Measurements from ENCODE around the gene GRIK3. TPM values are rescaled to one million over a fixed set of nuclear protein-coding genes. Genes with fewer than 3 reads are reported as not detected.

The GRIK3 gene
- polyA plus RNA-seq, 1 donor (not counting 4 experiments of a cell fraction or from before 2014, with no cell fraction given): not detected

DNA sequence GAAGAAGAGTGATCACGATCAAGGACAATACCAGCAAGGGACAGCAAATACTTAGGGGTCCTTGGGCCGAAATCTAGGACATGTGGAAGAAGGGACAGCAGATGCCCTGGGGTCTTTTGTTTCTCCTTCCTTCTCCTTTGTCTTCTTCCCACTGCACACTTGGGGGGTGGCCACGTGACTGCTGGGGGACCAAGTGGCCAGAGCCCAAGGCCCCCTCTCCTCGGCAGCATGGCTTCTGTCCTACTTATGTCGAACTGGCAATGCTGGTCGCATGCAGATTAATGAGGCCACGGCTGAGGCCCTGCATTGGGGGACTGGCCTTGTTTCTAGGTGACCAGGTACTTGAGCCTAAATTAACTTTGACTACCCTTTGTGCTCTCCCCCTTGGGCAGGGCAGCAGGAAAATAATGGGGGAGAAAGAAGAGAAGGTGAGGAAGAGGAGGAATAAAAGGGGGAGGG, 83.0 kb downstream of the GRIK3 start:
- Histone ChIP-seq H3K9me1 (ENCODE audit: control insufficient read depth, extremely low read depth, insufficient read depth, low read length) (no peaks in the 10 kb centered on the region), H3K79me2 (ENCODE audit: control insufficient read depth, insufficient read depth, low read length) (no peaks in the 10 kb centered on the region), H3K9ac (ENCODE audit: control insufficient read depth, extremely low read depth, insufficient read depth, low read length) (no peak overlapping the region), H3K4me2 (ENCODE audit: control insufficient read depth, extremely low read depth, insufficient read depth, low read depth, low read length) (no peak overlapping the region), H3K4me3 (ENCODE audit: control insufficient read depth in 2 of 3, extremely low read depth in 1 of 3, insufficient read depth in 2 of 3, low read depth in 1 of 3, low read length in 3 of 3) (no peak overlapping the region), H3K27me3 (ENCODE audit: control insufficient read depth, extremely low read depth, insufficient read depth, low read length) (no peaks in the 10 kb centered on the region), H3K4me1 (ENCODE audit: control insufficient read depth, extremely low read depth, insufficient read depth, low read length) (no peaks in the 10 kb centered on the region), H3K9me3 (ENCODE audit: control insufficient read depth, low read depth, low read length) (no peaks in the 10 kb centered on the region), H2AFZ (ENCODE audit: control insufficient read depth, low read length) (no peak overlapping the region), H4K20me1 (ENCODE audit: control insufficient read depth, extremely low read depth, insufficient read depth, low read length) (no peaks in the 10 kb centered on the region), H3K27ac (ENCODE audit: control insufficient read depth, insufficient read depth, low read length) (no peak overlapping the region), H3K36me3 (ENCODE audit: control insufficient read depth in 2 of 2, extremely low read depth in 1 of 2, insufficient read depth in 2 of 2, low read length in 2 of 2) (no peaks in the 10 kb centered on the region)
- no peak for FAIRE-seq
- TF ChIP-seq EZH2 (IDR thresholded peaks at IDR 0.05; ENCODE audit: low read length): no peak
- TF ChIP-seq CTCF (optimal IDR thresholded peaks at IDR 0.05 in 1 of 3, IDR thresholded peaks at IDR 0.05 in 1 of 3, conservative IDR thresholded peaks at IDR 0.05 in 1 of 3; ENCODE audit: extremely low read depth in 1 of 3, insufficient read depth in 2 of 3, low read length in 3 of 3): no peak
- DNase-seq (ENCODE audit: low read depth, low spot score): no peak
- dilution Hi-C loops (cut with MboI; ENCODE audit: extremely low pct_ligation_motif_present, low sequenced_read_pairs): no loop called here

GRCh38 chr1:36950604-36951291, 83.6 kb downstream of the GRIK3 start:
- Histone ChIP-seq H3K27ac (ENCODE audit: control insufficient read depth, insufficient read depth, low read length) (no peak overlapping the region), H3K4me2 (ENCODE audit: control insufficient read depth, extremely low read depth, insufficient read depth, low read depth, low read length) (no peak overlapping the region), H3K9ac (ENCODE audit: control insufficient read depth, extremely low read depth, insufficient read depth, low read length) (no peak overlapping the region), H4K20me1 (ENCODE audit: control insufficient read depth, extremely low read depth, insufficient read depth, low read length) (no peaks in the 10 kb centered on the region), H3K36me3 (ENCODE audit: control insufficient read depth in 2 of 2, extremely low read depth in 1 of 2, insufficient read depth in 2 of 2, low read length in 2 of 2) (no peaks in the 10 kb centered on the region), H3K4me3 (ENCODE audit: control insufficient read depth in 2 of 3, extremely low read depth in 1 of 3, insufficient read depth in 2 of 3, low read depth in 1 of 3, low read length in 3 of 3) (no peak overlapping the region), H3K79me2 (ENCODE audit: control insufficient read depth, insufficient read depth, low read length) (no peaks in the 10 kb centered on the region), H2AFZ (ENCODE audit: control insufficient read depth, low read length) (no peak overlapping the region), H3K9me1 (ENCODE audit: control insufficient read depth, extremely low read depth, insufficient read depth, low read length) (no peaks in the 10 kb centered on the region), H3K9me3 (ENCODE audit: control insufficient read depth, low read depth, low read length) (no peaks in the 10 kb centered on the region), H3K27me3 (ENCODE audit: control insufficient read depth, extremely low read depth, insufficient read depth, low read length) (no peaks in the 10 kb centered on the region), H3K4me1 (ENCODE audit: control insufficient read depth, extremely low read depth, insufficient read depth, low read length) (no peaks in the 10 kb centered on the region)
- FAIRE-seq (no peak), DNase-seq (ENCODE audit: low read depth, low spot score) (no peak)
- dilution Hi-C loops (cut with MboI; ENCODE audit: extremely low pct_ligation_motif_present, low sequenced_read_pairs): no loop called here
- TF ChIP-seq CTCF (optimal IDR thresholded peaks at IDR 0.05 in 1 of 3, IDR thresholded peaks at IDR 0.05 in 1 of 3, conservative IDR thresholded peaks at IDR 0.05 in 1 of 3; ENCODE audit: extremely low read depth in 1 of 3, insufficient read depth in 2 of 3, low read length in 3 of 3): no peak
- TF ChIP-seq EZH2 (IDR thresholded peaks at IDR 0.05; ENCODE audit: low read length): no peak
